GM12801 (cell line): ENCODE results near the gene KRTAP4-3.
"Not testable (repeated sequence)": the region's sequence is repeated elsewhere in the genome, so short reads cannot be mapped to it uniquely, and the experiment has no call there.

ENCODE experiments used
- TF ChIP-seq, protein P1 (sequence below): IDR thresholded peaks from one replicate; pipeline ENCODE4 v1.5.1; 2011; ENCODE audit warnings: control low read depth; ENCODE audit not compliant: insufficient read length; ENCODE audit errors: extremely low read depth

The KRTAP4-3 gene

DNA sequence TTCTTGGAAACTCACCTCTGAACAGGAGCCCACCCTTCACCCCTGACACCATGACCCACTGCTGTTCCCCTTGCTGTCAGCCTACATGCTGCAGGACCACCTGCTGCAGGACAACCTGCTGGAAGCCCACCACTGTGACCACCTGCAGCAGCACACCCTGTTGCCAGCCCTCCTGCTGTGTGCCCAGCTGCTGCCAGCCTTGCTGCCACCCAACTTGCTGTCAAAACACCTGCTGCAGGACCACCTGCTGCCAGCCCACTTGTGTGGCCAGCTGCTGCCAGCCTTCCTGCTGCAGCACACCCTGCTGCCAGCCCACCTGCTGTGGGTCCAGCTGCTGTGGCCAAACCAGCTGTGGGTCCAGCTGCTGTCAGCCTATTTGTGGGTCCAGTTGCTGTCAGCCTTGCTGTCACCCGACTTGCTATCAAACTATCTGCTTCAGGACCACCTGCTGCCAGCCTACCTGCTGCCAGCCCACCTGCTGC is 21.9 kb upstream of the KRTAP4-3 start, which contains the start of gene KRTAP9-1:
Gene KRTAP9-1, plus strand, starts transcription at position 51 of the 482 bp plus-strand sequence. Its CDS starts 0 bp downstream, at position 51.
- TF ChIP-seq, protein P1, sequence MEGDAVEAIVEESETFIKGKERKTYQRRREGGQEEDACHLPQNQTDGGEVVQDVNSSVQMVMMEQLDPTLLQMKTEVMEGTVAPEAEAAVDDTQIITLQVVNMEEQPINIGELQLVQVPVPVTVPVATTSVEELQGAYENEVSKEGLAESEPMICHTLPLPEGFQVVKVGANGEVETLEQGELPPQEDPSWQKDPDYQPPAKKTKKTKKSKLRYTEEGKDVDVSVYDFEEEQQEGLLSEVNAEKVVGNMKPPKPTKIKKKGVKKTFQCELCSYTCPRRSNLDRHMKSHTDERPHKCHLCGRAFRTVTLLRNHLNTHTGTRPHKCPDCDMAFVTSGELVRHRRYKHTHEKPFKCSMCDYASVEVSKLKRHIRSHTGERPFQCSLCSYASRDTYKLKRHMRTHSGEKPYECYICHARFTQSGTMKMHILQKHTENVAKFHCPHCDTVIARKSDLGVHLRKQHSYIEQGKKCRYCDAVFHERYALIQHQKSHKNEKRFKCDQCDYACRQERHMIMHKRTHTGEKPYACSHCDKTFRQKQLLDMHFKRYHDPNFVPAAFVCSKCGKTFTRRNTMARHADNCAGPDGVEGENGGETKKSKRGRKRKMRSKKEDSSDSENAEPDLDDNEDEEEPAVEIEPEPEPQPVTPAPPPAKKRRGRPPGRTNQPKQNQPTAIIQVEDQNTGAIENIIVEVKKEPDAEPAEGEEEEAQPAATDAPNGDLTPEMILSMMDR: not testable (repeated sequence)

DNA sequence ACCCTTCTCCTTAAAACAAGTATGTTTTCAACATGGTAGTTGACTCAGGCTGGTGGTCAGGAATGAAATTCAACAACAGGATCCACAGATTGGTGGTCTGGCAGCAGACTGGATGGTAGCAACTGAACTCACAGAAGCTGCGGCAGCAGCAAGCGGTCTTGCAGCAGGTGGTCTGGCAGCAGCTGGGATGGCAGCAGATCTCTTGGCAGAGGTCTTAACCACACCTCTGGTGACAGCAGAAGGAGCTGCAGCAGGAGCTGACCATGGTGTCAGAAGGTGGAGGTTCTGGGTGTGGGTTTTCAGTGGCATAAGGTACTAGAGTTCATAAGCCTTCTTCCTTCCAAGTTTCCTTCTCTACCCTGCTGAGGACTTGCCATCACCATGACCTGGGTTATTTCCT is 18.9 kb upstream of the KRTAP4-3 start:
- TF ChIP-seq, protein P1: no peak

DNA sequence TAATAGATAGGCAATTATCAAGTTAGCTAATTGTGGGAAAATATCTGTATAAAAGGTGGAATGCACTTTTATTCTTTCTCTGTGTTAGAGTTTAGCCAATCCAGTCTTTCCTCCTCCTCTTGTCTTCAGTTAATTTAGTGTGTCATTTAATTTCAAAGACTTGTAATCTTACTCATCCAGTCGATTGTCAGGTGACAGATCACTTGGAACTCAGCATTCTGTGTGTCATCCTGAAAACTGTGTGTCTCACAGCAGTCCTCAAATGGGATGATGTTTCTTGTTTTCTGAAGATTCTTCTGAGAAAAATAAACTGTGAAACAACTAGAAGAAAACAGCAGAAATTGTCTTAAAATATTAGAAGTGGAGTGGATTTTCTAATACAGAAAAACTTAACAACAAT is 17.0 kb upstream of the KRTAP4-3 start:
- TF ChIP-seq, protein P1: no peak

DNA sequence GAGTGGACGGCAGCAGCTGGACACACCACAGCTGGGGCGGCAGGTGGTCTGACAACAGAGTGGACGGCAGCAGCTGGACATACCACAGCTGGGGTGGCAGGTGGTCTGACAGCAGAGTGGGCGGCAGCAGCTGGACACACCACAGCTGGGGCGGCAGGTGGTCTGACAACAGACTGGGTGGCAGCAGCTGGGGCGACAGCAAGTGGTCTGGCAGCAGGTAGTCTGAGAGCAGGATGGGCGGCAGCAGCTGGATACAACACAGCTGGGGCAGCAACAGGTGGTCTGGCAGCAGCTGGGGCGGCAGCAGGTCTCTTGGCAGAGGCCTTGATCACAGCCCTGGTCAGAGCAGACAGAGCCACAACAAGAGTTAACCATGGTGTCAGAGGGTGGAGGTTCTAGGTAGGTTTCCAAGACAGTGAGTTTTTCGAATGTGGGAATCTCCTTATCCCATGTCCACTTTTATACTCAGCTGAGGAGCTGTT is 16.5 kb upstream of the KRTAP4-3 start, which contains the start of gene KRTAP4-1:
Gene KRTAP4-1, minus strand, starts transcription at position 432 of the 482 bp plus-strand sequence. Its CDS starts 57 bp downstream, at position 375.
- TF ChIP-seq, protein P1: no peak

DNA sequence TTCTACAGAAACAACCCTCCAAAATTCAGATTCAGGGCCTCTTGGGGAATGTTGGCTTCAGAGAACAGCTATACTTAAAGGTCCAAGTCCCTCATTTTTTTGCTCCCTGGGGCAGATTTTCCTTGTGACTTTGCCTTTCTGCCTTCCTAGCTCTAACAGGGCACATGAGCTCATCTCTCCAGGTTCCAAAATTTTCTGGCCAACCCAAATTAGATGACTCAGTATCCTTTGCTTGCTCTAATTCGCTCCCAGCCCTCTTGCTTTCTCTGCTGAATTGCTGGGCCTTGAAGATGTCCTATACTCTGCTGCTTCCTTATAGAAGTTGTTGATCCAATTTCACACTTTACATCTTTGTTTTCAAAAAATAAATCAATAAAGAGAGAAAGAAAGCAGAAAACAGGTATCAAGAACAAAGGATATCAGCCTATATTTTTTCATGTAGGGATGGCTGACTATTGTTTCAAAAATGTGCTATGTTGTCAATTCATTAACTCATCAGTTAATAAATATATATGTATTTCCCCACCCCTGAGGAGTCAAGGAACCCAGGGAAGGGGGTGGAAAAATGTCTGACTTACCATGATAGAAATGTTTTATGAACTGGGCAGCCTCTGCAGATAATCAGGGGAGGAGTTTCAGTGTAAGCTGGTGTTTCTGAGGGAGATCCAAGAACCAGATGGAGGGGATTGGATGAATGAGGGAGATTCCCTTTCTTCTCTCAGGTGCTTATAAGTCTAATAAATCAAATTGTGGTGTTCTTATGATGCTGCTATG is 11.0 kb upstream of the KRTAP4-3 start:
- TF ChIP-seq, protein P1: no peak

DNA sequence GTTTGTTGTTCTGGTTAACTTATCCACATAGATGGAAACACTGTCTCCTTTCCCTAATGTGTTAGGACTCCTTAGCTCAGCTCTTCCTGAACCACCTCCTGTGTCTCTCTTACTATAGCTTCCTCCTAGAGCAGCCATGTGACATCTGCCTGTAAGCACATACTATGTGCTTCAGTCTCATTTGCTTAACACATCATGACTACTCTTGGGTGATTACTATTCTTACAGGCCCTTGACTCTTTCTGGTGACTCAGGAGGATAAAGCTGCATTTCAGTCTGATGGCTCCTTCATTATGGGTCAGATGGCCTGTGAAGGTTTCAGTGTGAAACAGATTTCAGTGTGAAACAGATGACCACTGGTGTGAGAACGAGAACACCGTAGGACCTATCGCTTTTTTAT is 10.3 kb upstream of the KRTAP4-3 start:
- TF ChIP-seq, protein P1: no peak

DNA sequence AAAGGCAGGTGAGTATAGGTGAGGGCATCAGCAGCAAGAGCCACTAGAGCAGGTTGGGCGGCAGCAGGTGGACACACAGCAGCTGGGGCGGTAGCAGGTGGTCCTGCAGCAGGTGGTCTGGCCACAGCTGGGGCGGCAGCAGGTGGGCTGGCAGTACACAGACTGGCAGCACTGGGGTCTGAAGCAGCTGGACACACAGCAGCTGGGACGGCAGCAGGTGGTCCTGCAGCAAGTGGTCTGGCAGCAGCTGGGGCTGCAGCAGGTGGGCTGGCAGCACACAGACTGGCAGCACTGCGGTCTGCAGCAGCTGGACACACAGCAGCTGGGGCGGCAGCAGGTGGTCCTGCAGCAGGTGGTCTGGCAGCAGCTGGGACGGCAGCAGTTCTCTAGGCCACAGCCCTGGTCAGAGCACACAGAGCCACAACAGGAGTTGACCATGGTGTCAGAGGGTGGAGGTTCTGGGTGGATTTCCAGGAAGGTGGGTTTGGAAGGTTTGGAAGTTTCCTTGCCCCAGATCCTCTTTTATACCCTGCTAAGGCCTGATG is 9.8 kb upstream of the KRTAP4-3 start, which contains the start of gene KRTAP4-2:
Gene KRTAP4-2, minus strand, starts transcription at position 495 of the 545 bp plus-strand sequence. Its CDS starts 57 bp downstream, at position 438.
- TF ChIP-seq, protein P1: no peak
